IMR-90 (cell line): ENCODE data around the gene DKK3.

Experiments used
- BHLHE40 ChIP-seq: fragments of 150-350 bp; IDR thresholded peaks from 2 replicates; pipeline ENCODE4 v1.6.1; 2016; ENCODE audit warnings: mild to moderate bottlenecking, low read depth, low read length
- CHD1 ChIP-seq: IDR thresholded peaks from 2 replicates; pipeline ENCODE4 v1.6.1; 2012; ENCODE audit warnings: low read depth, low read length, improper control_type of control experiment
- CTCF ChIP-seq: conservative IDR thresholded peaks from 2 replicates; pipeline ENCODE4 v1.5.1; 2012; ENCODE audit warnings: mild to moderate bottlenecking, low read depth, low read length, improper control_type of control experiment
- ELK1 ChIP-seq: fragments of 150-350 bp; IDR thresholded peaks from 2 replicates; pipeline ENCODE4 v1.6.1; 2016; ENCODE audit warnings: low read depth, mild to moderate bottlenecking, low read length, moderate library complexity, borderline replicate concordance
- FOS ChIP-seq: fragments of 150-350 bp; IDR thresholded peaks from 2 replicates; pipeline ENCODE4 v1.6.1; 2016; ENCODE audit warnings: low read depth, low read length
- MXI1 ChIP-seq: IDR thresholded peaks from 2 replicates; pipeline ENCODE4 v1.6.1; 2012; ENCODE audit warnings: low read depth, mild to moderate bottlenecking, low read length, moderate library complexity, borderline replicate concordance
- NFE2L2 ChIP-seq: fragments of 150-350 bp; IDR thresholded peaks from 2 replicates; pipeline ENCODE4 v1.6.1; 2016; ENCODE audit warnings: low read depth, mild to moderate bottlenecking, low read length
- POLR2A ChIP-seq: IDR thresholded peaks from 2 replicates; pipeline ENCODE4 v1.6.1; 2012; ENCODE audit warnings: mild to moderate bottlenecking, low read depth, low read length
- RAD21 ChIP-seq: IDR thresholded peaks from 2 replicates; pipeline ENCODE4 v1.6.1; 2012; ENCODE audit warnings: low read length, improper control_type of control experiment
- RCOR1 ChIP-seq: IDR thresholded peaks from 2 replicates; pipeline ENCODE4 v1.6.1; 2012; ENCODE audit warnings: mild to moderate bottlenecking, low read length, improper control_type of control experiment; ENCODE audit not compliant: insufficient replicate concordance
- USF2 ChIP-seq: fragments of 150-350 bp; IDR thresholded peaks from 2 replicates; pipeline ENCODE4 v1.6.1; 2017; ENCODE audit warnings: mild to moderate bottlenecking, antibody characterized with exemption, low read length, low read depth

GRCh38 chr11:12019337-12019736 lies 10.9 kb upstream of the DKK3 start:
- TF ChIP-seq CHD1 (no peak), NFE2L2 (no peak), FOS (no peak), CTCF (no peak), USF2 (no peak), POLR2A (no peak), MXI1 (no peak), BHLHE40 (no peak), RAD21 (no peak), RCOR1 (no peak), ELK1 (no peak)
